Ovary (tissue), 9 donors: ENCODE results near the gene DDX59. TPM values are rescaled to one million over a fixed set of nuclear protein-coding genes. Genes with fewer than 3 reads are reported as not detected.

ENCODE experiments used
- DNase-seq, 5 donors: peaks; one replicate each; pipeline ENCODE4 v3.0.0-alpha.2; 2019 to 2020
- H3K27ac ChIP-seq, 2 donors: fragments of 200-600 bp; one replicate each; pipeline versions ENCODE4 v1.5.1 to v1.8.0; 2019 to 2022
- H3K27me3 ChIP-seq: fragments of 200-600 bp; one replicate; pipeline ENCODE4 v1.8.0; 2022
- H3K36me3 ChIP-seq: fragments of 200-600 bp; sonication (generic); one replicate; pipeline ENCODE4 v1.5.1; 2019
- H3K4me1 ChIP-seq: one replicate; pipeline ENCODE4 v1.8.1; 2013; ENCODE audit warnings: mild to moderate bottlenecking, moderate library complexity; ENCODE audit not compliant: insufficient read depth
- H3K4me3 ChIP-seq: fragments of 200-600 bp; sonication (generic); one replicate; pipeline ENCODE4 v1.5.1; 2017
- H3K9me3 ChIP-seq, 2 donors: fragments of 200-600 bp in 1 of 2; sonication (generic) in 1 of 2; one replicate each; pipeline versions ENCODE4 v1.5.1 to v1.8.1; 2013 to 2019; ENCODE audit warnings: mild to moderate bottlenecking in 1 of 2, moderate library complexity in 1 of 2
- CTCF ChIP-seq, 3 donors: fragments of 450-650 bp in 2 of 3; fragments of 200-600 bp in 1 of 3; IDR thresholded peaks; one replicate each; pipeline versions ENCODE4 v1.5.1 to v1.8.0; 2016 to 2022; ENCODE audit warnings: antibody characterized with exemption in 3 of 3, mild to moderate bottlenecking in 1 of 3
- EP300 ChIP-seq: sonication (generic); formaldehyde crosslinking; IDR thresholded peaks from one replicate; pipeline ENCODE4 v1.6.1; 2017; ENCODE audit warnings: antibody characterized with exemption
- POLR2A ChIP-seq: fragments of 450-650 bp; IDR thresholded peaks from one replicate; pipeline ENCODE4 v1.6.1; 2017; ENCODE audit warnings: antibody characterized with exemption, mild to moderate bottlenecking, moderate library complexity
- WGBS, 3 donors: extraction: QIAGEN DNeasy Blood & Tissue Kit in 1 of 3; methylation state at CpG; one replicate each; pipeline versions ENCODE4 v1.1.5 to v1.1.7; 2013 to 2017; 5-methylcytosine and 5-hydroxymethylcytosine counted together
- intact Hi-C, 4 donors: fragments of 100-400 bp; cut with DNase I; formaldehyde crosslinking; loops; one replicate each; pipeline versions ENCODE4 v1.11.0 to v1.15.1; 2022 to 2023
- polyA plus RNA-seq, 2 donors: library from polyadenylated mRNA; stranded (reverse); fragments of 200-250 nt in 1 of 2; fragments of 350-450 nt in 1 of 2; fragmentation: Illumina TruSeq in 1 of 2; extraction: RNeasy Lipid Tissue Mini Kit (QIAGEN cat#74804) in 1 of 2; gene quantifications; one replicate each; pipeline ENCODE4 v1.2.3, GENCODE V29; 2013 to 2014
- total RNA-seq, 7 donors: library from RNA; depleted of rRNA in 2 of 7; stranded (reverse); fragments of >200 nt in 2 of 7; fragmentation: NEBNext Ultra II Directional in 3 of 7; extraction: Animal tissue kit (Norgen Biotek cat#: 25700) in 3 of 7; gene quantifications; one replicate each; pipeline versions ENCODE4 v1.1.0 to v1.2.4, GENCODE V29; 2016 to 2023
- donor health status: DM: no; HTN: no; CAD: no; lungs with moderate emphysema.
- donor health status: DM: no; HTN: no; CAD: no.
- donor health status: Bipolar disorder and iron deficiency.
- donor health status: DM: yes; HTN: yes; CAD: no.
- donor health status: DM: no; HTN: no; CAD: no.
- donor health status: DM: yes; HTN: yes; CAD: no.

The DDX59 gene
- total and polyA plus RNA-seq, 9 donors: 16.4 to 29.1 (median 19.5) TPM

DNA sequence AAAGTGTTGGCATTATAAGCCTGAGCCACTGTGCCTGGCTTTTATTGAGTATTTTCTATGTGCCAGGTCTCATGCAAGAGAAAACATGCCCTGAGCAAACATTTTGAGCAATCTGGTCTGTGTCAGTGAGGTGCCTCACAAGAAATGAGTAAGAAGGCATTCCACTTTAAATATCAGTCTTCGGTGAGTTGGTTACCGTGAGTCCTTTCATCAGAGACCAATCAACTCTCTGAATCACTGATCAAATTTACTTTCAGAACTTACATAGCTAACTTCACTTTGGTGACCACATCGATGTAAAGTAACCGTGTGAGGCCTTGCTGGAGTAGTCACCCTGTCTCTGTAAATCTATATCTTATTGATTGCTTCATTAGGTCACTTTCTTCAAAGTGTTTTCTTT, 14.3 kb upstream of the DDX59 start:
- H3K9me3 ChIP-seq: no peaks in the 10 kb centered on the region
- DNase-seq: no peak
- TF ChIP-seq CTCF (IDR thresholded peaks at IDR 0.05): no peak
- TF ChIP-seq POLR2A: no peak
- TF ChIP-seq EP300: no peak
- no peaks in the 10 kb centered on the region for H3K27me3 ChIP-seq
- H3K27ac ChIP-seq: no peak overlapping the region
- intact Hi-C loops: no loop called here
- H3K36me3 ChIP-seq: no peaks in the 10 kb centered on the region
- H3K4me1 ChIP-seq: no peaks in the 10 kb centered on the region
- no peak overlapping the region for H3K4me3 ChIP-seq
- WGBS, 3 donors: 70 to 72% (median 71%) methylated on average over 4 of the region's 4 CpGs

DNA sequence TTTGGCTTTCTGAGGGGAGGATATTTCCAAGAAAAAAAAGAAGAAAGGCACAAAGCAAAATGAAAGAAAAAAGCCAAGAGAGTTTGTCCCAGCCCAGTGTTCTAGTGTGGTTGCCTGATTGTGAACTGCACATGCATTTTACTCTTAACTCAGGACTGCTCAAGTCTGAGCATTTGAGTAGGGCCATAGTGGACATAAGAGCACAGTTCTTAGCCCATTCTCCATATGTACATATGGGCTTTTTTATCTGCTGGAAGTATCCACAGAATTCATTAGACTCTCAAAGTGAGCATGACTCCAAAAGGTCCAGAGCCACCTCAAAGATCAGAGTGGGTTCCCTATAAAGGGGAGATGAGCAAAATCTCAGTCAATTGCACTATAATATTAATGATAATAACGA, 13.6 kb upstream of the DDX59 start:
- TF ChIP-seq POLR2A (no peak), CTCF (IDR thresholded peaks at IDR 0.05) (no peak), EP300 (no peak)
- 0% methylated on average over 1 of the region's 1 CpG for WGBS, 3 donors
- Histone ChIP-seq H3K4me1 (no peaks in the 10 kb centered on the region), H3K4me3 (no peak overlapping the region), H3K27me3 (no peaks in the 10 kb centered on the region), H3K36me3 (no peaks in the 10 kb centered on the region), H3K27ac (no peak overlapping the region), H3K9me3 (no peaks in the 10 kb centered on the region)
- intact Hi-C loops: no loop called here
- DNase-seq: no peak

- Histone ChIP-seq H3K4me1 (no peaks in the 10 kb centered on the region), H3K27me3 (no peaks in the 10 kb centered on the region), H3K27ac (no peak overlapping the region), H3K36me3 (no peaks in the 10 kb centered on the region), H3K9me3 (no peaks in the 10 kb centered on the region), H3K4me3 (no peak overlapping the region)
- WGBS, 3 donors: 59 to 73% (median 60%) methylated on average over 6 of the region's 6 CpGs
- no peak for TF ChIP-seq EP300
- TF ChIP-seq POLR2A: no peak
- TF ChIP-seq CTCF (IDR thresholded peaks at IDR 0.05): no peak
- DNase-seq: no peak
- intact Hi-C loops: no loop called here
Observed at GRCh38 chr1:200681231-200681630, 11.5 kb upstream of the DDX59 start.

- TF ChIP-seq POLR2A (no peak), EP300 (no peak), CTCF (IDR thresholded peaks at IDR 0.05) (no peak)
- H3K4me3 ChIP-seq: no peak overlapping the region
- intact Hi-C loops: loop anchor here in 1 of 4 donors (10.0 kb wide), 1 partner anchor 58 kb away; the partner anchor contains the start of gene CAMSAP2
- 85 to 91% (median 90%) methylated on average over 6 of the region's 6 CpGs for WGBS, 3 donors
- no peak overlapping the region for H3K27ac ChIP-seq
- no peaks in the 10 kb centered on the region for H3K9me3 ChIP-seq
- H3K27me3 ChIP-seq: no peaks in the 10 kb centered on the region
- H3K4me1 ChIP-seq: no peaks in the 10 kb centered on the region
- no peaks in the 10 kb centered on the region for H3K36me3 ChIP-seq
- no peak for DNase-seq
Observed at GRCh38 chr1:200676829-200677228, 7.1 kb upstream of the DDX59 start.

- Histone ChIP-seq H3K27ac (no peak overlapping the region), H3K4me3 (no peak overlapping the region), H3K27me3 (no peaks in the 10 kb centered on the region), H3K36me3 (no peaks in the 10 kb centered on the region), H3K9me3 (no peaks in the 10 kb centered on the region), H3K4me1 (no peaks in the 10 kb centered on the region)
- TF ChIP-seq POLR2A (no peak), EP300 (no peak), CTCF (IDR thresholded peaks at IDR 0.05) (no peak)
- WGBS, 3 donors: 73 to 86% (median 75%) methylated on average over 4 of the region's 4 CpGs
- DNase-seq: no peak
- intact Hi-C loops: loop anchor here in 1 of 4 donors (10.0 kb wide), 1 partner anchor 59 kb away; the partner anchor contains the start of gene CAMSAP2
Observed at GRCh38 chr1:200675588-200675852, 5.8 kb upstream of the DDX59 start.
